HCT116 (cell line): ENCODE measurements around the gene CDHR1. TPM values are rescaled to one million over a fixed set of nuclear protein-coding genes. Genes with fewer than 3 reads are reported as not detected.

ENCODE experiments used
- ATAC-seq: fragments of 200-7000 bp; cut with Tn5 transposase; 2 replicates; pipeline ENCODE4 v1.9.1; 2020; ENCODE audit warnings: mild to moderate bottlenecking, moderate library complexity
- BruUV-seq: library from RNA; stranded (reverse); fragments of 400-500 nt; replicated peaks from 2 replicates; lab custom pipeline; 2021; lab: Mats Ljungman, UMichigan
- CTCF ChIA-PET: fragments of 300-600 bp; sonication (Branson Sonifier 250); formaldehyde crosslinking; loops from one replicate; lab custom pipeline; 2021; ENCODE audit warnings: antibody characterized with exemption; lab: Charles Lee
- POLR2A ChIA-PET: fragments of 300-600, 350-600 bp; sonication (Branson Sonifier 250); formaldehyde crosslinking; loops from one replicate; lab custom pipeline; 2021; ENCODE audit warnings: antibody characterized with exemption; lab: Charles Lee
- RAD21 ChIA-PET, 2 experiments: fragments of 300-600 bp; sonication (Branson Sonifier 250); formaldehyde crosslinking; loops; one replicate each; lab custom pipeline; 2023; ENCODE audit warnings: low total read pairs in 2 of 2; ENCODE audit not compliant: uncharacterized antibody in 2 of 2, unreplicated experiment in 2 of 2, low non-redundant PET in 1 of 2; lab: Charles Lee
- DNase-seq: peaks from one replicate; pipeline ENCODE4 v3.0.0-alpha.2; 2010; ENCODE audit warnings: low read depth, low spot score
- H2AFZ ChIP-seq: fragments of 200-600 bp; shearing (Covaris generic), sonication (generic); 2 replicates; pipeline ENCODE4 v1.6.1; 2017; ENCODE audit warnings: low read depth, mixed run types, mixed read lengths, antibody characterized with exemption, low read length; ENCODE audit not compliant: poor library complexity, severe bottlenecking
- H3K27ac ChIP-seq: 2 replicates; pipeline ENCODE4 v1.5.1; 2012; ENCODE audit warnings: low read depth, low read length
- H3K27me3 ChIP-seq: fragments of 200-600 bp; sonication (generic); 2 replicates; pipeline ENCODE4 v1.6.1; 2016; ENCODE audit warnings: mixed run types, low read length, mixed read lengths; ENCODE audit not compliant: insufficient read depth
- H3K36me3 ChIP-seq, 2 experiments: fragments of 200-500 bp in 1 of 2; fragments of 200-600 bp in 1 of 2; sonication (Bioruptor generic) in 1 of 2; sonication (generic) in 1 of 2; 2 replicates each; pipeline versions ENCODE4 v1.5.1 to v1.6.1; 2014 to 2016; ENCODE audit warnings: low read length in 2 of 2, inconsistent platforms in 1 of 2, mixed read lengths in 1 of 2, mixed run types in 1 of 2; ENCODE audit not compliant: insufficient read depth in 2 of 2, control insufficient read depth in 1 of 2
- H3K4me1 ChIP-seq, 2 experiments: fragments of 200-600 bp in 1 of 2; sonication (generic) in 1 of 2; 2 replicates each; pipeline versions ENCODE4 v1.5.1 to v1.6.1; 2012 to 2017; ENCODE audit warnings: low read length in 2 of 2, inconsistent platforms in 1 of 2, mild to moderate bottlenecking in 1 of 2, mixed read lengths in 1 of 2, mixed run types in 1 of 2, moderate library complexity in 1 of 2; ENCODE audit not compliant: insufficient read depth in 2 of 2, control insufficient read depth in 1 of 2
- H3K4me2 ChIP-seq: fragments of 200-600 bp; sonication (generic); 2 replicates; pipeline ENCODE4 v1.6.1; 2017; ENCODE audit warnings: mixed run types, low read length, mixed read lengths
- H3K4me3 ChIP-seq, 2 experiments: fragments of 200-600 bp in 1 of 2; sonication (generic) in 1 of 2; replicated peaks in 1 of 2; 2 replicates each; pipeline ENCODE4 v1.5.1; 2011 to 2016; ENCODE audit warnings: low read length in 2 of 2, control low read depth in 1 of 2, low read depth in 1 of 2, mild to moderate bottlenecking in 1 of 2, mixed read lengths in 1 of 2, mixed run types in 1 of 2
- H3K79me2 ChIP-seq: fragments of 200-600 bp; sonication (generic); 2 replicates; pipeline ENCODE4 v1.6.1; 2017; ENCODE audit warnings: mild to moderate bottlenecking, mixed run types, low read length, moderate library complexity, mixed read lengths; ENCODE audit not compliant: insufficient read depth
- H3K9ac ChIP-seq: fragments of 200-600 bp; sonication (generic); 2 replicates; pipeline ENCODE4 v1.6.1; 2016; ENCODE audit warnings: low read length, mixed read lengths
- H3K9me2 ChIP-seq: fragments of 200-600 bp; sonication (generic), shearing (Covaris generic); 2 replicates; pipeline ENCODE4 v1.6.1; 2017; ENCODE audit warnings: mixed run types, mild to moderate bottlenecking, moderate library complexity; ENCODE audit not compliant: insufficient read depth
- H3K9me3 ChIP-seq, 2 experiments: fragments of 200-500 bp in 1 of 2; fragments of 200-600 bp in 1 of 2; sonication (Bioruptor generic) in 1 of 2; sonication (generic) in 1 of 2; 2 replicates each; pipeline ENCODE4 v1.6.1; 2014 to 2017; ENCODE audit warnings: low read length in 2 of 2, mixed read lengths in 2 of 2, inconsistent platforms in 1 of 2, low read depth in 1 of 2, mild to moderate bottlenecking in 1 of 2, mixed run types in 1 of 2, moderate library complexity in 1 of 2; ENCODE audit not compliant: control insufficient read depth in 1 of 2, insufficient read depth in 1 of 2
- H4K20me1 ChIP-seq: fragments of 200-600 bp; sonication (generic), shearing (Covaris generic); 2 replicates; pipeline ENCODE4 v1.6.1; 2017; ENCODE audit warnings: mixed run types, mild to moderate bottlenecking, moderate library complexity; ENCODE audit not compliant: insufficient read depth
- CBX3 ChIP-seq: IDR thresholded peaks from 2 replicates; pipeline ENCODE4 v1.6.1; 2012; ENCODE audit warnings: low read depth
- CTCF ChIP-seq, 3 experiments: fragments of 200-600 bp in 1 of 3; sonication (generic) in 1 of 3; IDR thresholded peaks in 2 of 3; conservative IDR thresholded peaks in 1 of 3; 2 replicates each; pipeline ENCODE4 v1.5.1; 2012 to 2017; ENCODE audit warnings: low read depth in 2 of 3, low read length in 2 of 3, antibody characterized with exemption in 1 of 3, borderline replicate concordance in 1 of 3, control low read depth in 1 of 3, mild to moderate bottlenecking in 1 of 3, mixed read lengths in 1 of 3, mixed run types in 1 of 3, moderate library complexity in 1 of 3; ENCODE audit not compliant: insufficient read depth in 1 of 3
- ELF1 ChIP-seq: IDR thresholded peaks from 2 replicates; pipeline ENCODE4 v1.6.1; 2012; ENCODE audit warnings: low read depth, borderline replicate concordance
- EZH2 ChIP-seq: fragments of 200-600 bp; sonication (generic); IDR thresholded peaks from 2 replicates; pipeline ENCODE4 v1.6.1; 2017; ENCODE audit warnings: antibody characterized with exemption, mixed run types
- POLR2A ChIP-seq: IDR thresholded peaks from 2 replicates; pipeline ENCODE4 v1.7.0; 2011; ENCODE audit warnings: borderline replicate concordance; ENCODE audit not compliant: insufficient read depth, insufficient read length; ENCODE audit errors: extremely low read depth
- POLR2AphosphoS5 ChIP-seq: IDR thresholded peaks from 2 replicates; pipeline ENCODE4 v1.6.1; 2011; ENCODE audit warnings: mild to moderate bottlenecking, low read depth, low read length, moderate library complexity
- RAD21 ChIP-seq: IDR thresholded peaks from 2 replicates; pipeline ENCODE4 v1.6.1; 2012; ENCODE audit warnings: low read depth, mild to moderate bottlenecking
- REST ChIP-seq: IDR thresholded peaks from 2 replicates; pipeline ENCODE4 v1.6.1; 2012; ENCODE audit warnings: low read depth
- SIN3A ChIP-seq: IDR thresholded peaks from 2 replicates; pipeline ENCODE4 v1.6.1; 2012; ENCODE audit warnings: low read depth
- SRF ChIP-seq: IDR thresholded peaks from 2 replicates; pipeline ENCODE4 v1.6.1; 2012; ENCODE audit warnings: low read depth
- TCF7L2 ChIP-seq: IDR thresholded peaks from 2 replicates; pipeline ENCODE4 v1.7.0; 2011; ENCODE audit warnings: borderline replicate concordance, inconsistent platforms; ENCODE audit not compliant: insufficient read depth, insufficient read length; ENCODE audit errors: extremely low read depth
- ZBTB33 ChIP-seq: IDR thresholded peaks from 2 replicates; pipeline ENCODE4 v1.6.1; 2011; ENCODE audit warnings: mild to moderate bottlenecking, low read length, moderate library complexity; ENCODE audit not compliant: insufficient replicate concordance; ENCODE audit errors: extremely low read depth
- ZNF274 ChIP-seq: fragments of 200-500 bp; sonication (Bioruptor generic); IDR thresholded peaks from 2 replicates; pipeline ENCODE4 v1.6.1; 2014; ENCODE audit warnings: mild to moderate bottlenecking, low read depth, low read length, inconsistent platforms
- intact Hi-C: fragments of 100-400 bp; cut with micrococcal nuclease; formaldehyde crosslinking; loops from 2 replicates; pipeline ENCODE4 v1.10.0; 2022
- total RNA-seq: library from RNA; stranded (reverse); gene quantifications from one replicate; pipeline ENCODE4 v1.2.1, GENCODE V29; 2021; ENCODE audit not compliant: unreplicated experiment

CDHR1 gene
- total RNA-seq, 1 experiment from 2014 or later = not detected

- no peaks in the 10 kb centered on the region for H3K4me1 ChIP-seq
- TF ChIP-seq EZH2 (no peak), CBX3 (no peak), SRF (no peak), SIN3A (no peak), RAD21 (no peak), TCF7L2 (no peak)
- TF ChIP-seq, all 23 proteins: peak for 0
- peaks cover 23% of the 10 kb centered on the region for H3K27me3 ChIP-seq
- H3K9ac ChIP-seq = no peak overlapping the region
- intact Hi-C loops = no loop called here
- no peak overlapping the region for H3K27ac ChIP-seq
- H3K4me3 ChIP-seq = no peak overlapping the region
- no peak overlapping the region for H2AFZ ChIP-seq
- no peaks in the 10 kb centered on the region for H3K79me2 ChIP-seq
- DNase-seq = no peak
- ATAC-seq = no peak
- no peaks in the 10 kb centered on the region for H3K36me3 ChIP-seq
- no peaks in the 10 kb centered on the region for H3K9me3 ChIP-seq
- no TSS peak for BruUV-seq
- ChIA-PET POLR2A (no interaction called here), RAD21 (no interaction called here), CTCF (no interaction called here)
- no peak overlapping the region for H3K4me2 ChIP-seq
- H4K20me1 ChIP-seq = no peaks in the 10 kb centered on the region
- no peaks in the 10 kb centered on the region for H3K9me2 ChIP-seq
Measured at GRCh38 chr10:84232376-84232775, 38.0 kb downstream of the CDHR1 start.

GRCh38 chr10:84233940-84234339 is 39.6 kb downstream of the CDHR1 start:
- DNase-seq = no peak
- no peak for ATAC-seq
- Histone ChIP-seq H4K20me1 (no peaks in the 10 kb centered on the region), H3K4me2 (no peak overlapping the region), H3K79me2 (no peaks in the 10 kb centered on the region), H3K9ac (no peak overlapping the region), H2AFZ (no peak overlapping the region), H3K9me3 (no peaks in the 10 kb centered on the region), H3K27ac (no peak overlapping the region), H3K27me3 (peaks cover 11% of the 10 kb centered on the region; the same call in 1 of the 2 replicates), H3K4me1 (no peaks in the 10 kb centered on the region), H3K36me3 (no peaks in the 10 kb centered on the region), H3K9me2 (no peaks in the 10 kb centered on the region), H3K4me3 (no peak overlapping the region)
- intact Hi-C loops = no loop called here
- RAD21 ChIA-PET = no interaction called here
- BruUV-seq = no TSS peak
- POLR2A ChIA-PET = no interaction called here
- CTCF ChIA-PET = no interaction called here
- TF ChIP-seq RAD21 = no peak
- TF ChIP-seq POLR2A = no peak
- TF ChIP-seq CTCF (IDR thresholded peaks at IDR 0.05 in 2 of 3, conservative IDR thresholded peaks at IDR 0.05 in 1 of 3; ENCODE audit: borderline replicate concordance in 1 of 3, insufficient read depth in 1 of 3, low read depth in 2 of 3, low read length in 2 of 3) = no peak
- no peak for TF ChIP-seq CBX3
- TF ChIP-seq POLR2AphosphoS5 = no peak
- no peak for TF ChIP-seq REST
- TF ChIP-seq ZNF274 = no peak
- no peak for TF ChIP-seq ZBTB33
- no peak for TF ChIP-seq ELF1
- no peak for TF ChIP-seq SIN3A
